ENCODE results near the gene ZDHHC13. TPM values are rescaled to one million over a fixed set of nuclear protein-coding genes. Genes with fewer than 3 reads are reported as not detected.

ZDHHC13 gene
- total RNA-seq, 1 donor from 2014 or later: 23.4 TPM

GRCh38 chr11:19208181-19208580 lies 91.2 kb downstream of the ZDHHC13 start:
- H3K4me3 Mint-ChIP-seq (ENCODE audit: low read depth): no peak overlapping the region
- H3K36me3 Mint-ChIP-seq (ENCODE audit: insufficient read depth): no peaks in the 10 kb centered on the region
- peaks cover 26% of the 10 kb centered on the region for H3K27me3 Mint-ChIP-seq
- TF ChIP-seq CTCF (IDR thresholded peaks at IDR 0.05; ENCODE audit: unreplicated experiment): no peak
- peaks cover 4% of the 10 kb centered on the region for H3K4me1 Mint-ChIP-seq (ENCODE audit: low read depth)
- no peak for DNase-seq (ENCODE audit: low spot score, unreplicated experiment)
- H3K27ac Mint-ChIP-seq: no peak overlapping the region
- H3K9me3 Mint-ChIP-seq (ENCODE audit: low read depth): no peaks in the 10 kb centered on the region

GRCh38 chr11:19208959-19209546 lies 92.1 kb downstream of the ZDHHC13 start:
- Mint-ChIP-seq H3K36me3 (ENCODE audit: insufficient read depth) (no peaks in the 10 kb centered on the region), H3K27ac (no peak overlapping the region), H3K9me3 (ENCODE audit: low read depth) (no peaks in the 10 kb centered on the region), H3K4me3 (ENCODE audit: low read depth) (no peak overlapping the region), H3K27me3 (peaks cover 32% of the 10 kb centered on the region), H3K4me1 (ENCODE audit: low read depth) (peaks cover 4% of the 10 kb centered on the region)
- no peak for TF ChIP-seq CTCF (IDR thresholded peaks at IDR 0.05; ENCODE audit: unreplicated experiment)
- DNase-seq (ENCODE audit: low spot score, unreplicated experiment): no peak

GRCh38 chr11:19209617-19210370 lies 92.8 kb downstream of the ZDHHC13 start:
- H3K4me3 Mint-ChIP-seq (ENCODE audit: low read depth): no peak overlapping the region
- H3K4me1 Mint-ChIP-seq (ENCODE audit: low read depth): peaks cover 4% of the 10 kb centered on the region

GRCh38 chr11:19216021-19216420 lies 99.1 kb downstream of the ZDHHC13 start:
- Mint-ChIP-seq H3K4me3 (ENCODE audit: low read depth) (no peak overlapping the region), H3K9me3 (ENCODE audit: low read depth) (no peaks in the 10 kb centered on the region), H3K4me1 (ENCODE audit: low read depth) (peaks cover 5% of the 10 kb centered on the region), H3K27me3 (peaks cover 56% of the 10 kb centered on the region), H3K36me3 (ENCODE audit: insufficient read depth) (no peaks in the 10 kb centered on the region), H3K27ac (no peak overlapping the region)
- DNase-seq (ENCODE audit: low spot score, unreplicated experiment): no peak
- TF ChIP-seq CTCF (IDR thresholded peaks at IDR 0.05; ENCODE audit: unreplicated experiment): no peak

More at GRCh38 chr11:19209617-19210370, 92.8 kb downstream of the ZDHHC13 start:
- no peak for DNase-seq (ENCODE audit: low spot score, unreplicated experiment)
- H3K9me3 Mint-ChIP-seq (ENCODE audit: low read depth): no peaks in the 10 kb centered on the region
- TF ChIP-seq CTCF (IDR thresholded peaks at IDR 0.05; ENCODE audit: unreplicated experiment): no peak
- H3K27me3 Mint-ChIP-seq: peaks cover 38% of the 10 kb centered on the region
- H3K27ac Mint-ChIP-seq: no peak overlapping the region
- H3K36me3 Mint-ChIP-seq (ENCODE audit: insufficient read depth): no peaks in the 10 kb centered on the region

- peaks cover under 1% of the 10 kb centered on the region for H3K9me3 Mint-ChIP-seq (ENCODE audit: low read depth)
- TF ChIP-seq CTCF (IDR thresholded peaks at IDR 0.05; ENCODE audit: unreplicated experiment): no peak
- DNase-seq (ENCODE audit: low spot score, unreplicated experiment): no peak
- H3K27me3 Mint-ChIP-seq: peaks cover 56% of the 10 kb centered on the region
- no peaks in the 10 kb centered on the region for H3K36me3 Mint-ChIP-seq (ENCODE audit: insufficient read depth)
- H3K4me1 Mint-ChIP-seq (ENCODE audit: low read depth): peaks cover 11% of the 10 kb centered on the region
- H3K27ac Mint-ChIP-seq: no peak overlapping the region
- no peak overlapping the region for H3K4me3 Mint-ChIP-seq (ENCODE audit: low read depth)
Observed at GRCh38 chr11:19216709-19217374, 99.9 kb downstream of the ZDHHC13 start.

Measured in progenitor cell of endocrine pancreas (in vitro differentiated cells).